Skeletal muscle tissue (tissue), 4 donors: ENCODE measurements around the gene KDM1B. TPM values are rescaled to one million over a fixed set of nuclear protein-coding genes. Genes with fewer than 3 reads are reported as not detected.

ENCODE experiments used
- H3K27ac ChIP-seq: one replicate; pipeline ENCODE4 v1.7.0; 2013; ENCODE audit warnings: mild to moderate bottlenecking, low read depth, low read length, inconsistent platforms
- H3K27me3 ChIP-seq, 3 donors: one replicate each; pipeline ENCODE4 v1.7.0; 2013; ENCODE audit warnings: low read length in 3 of 3; ENCODE audit not compliant: control insufficient read depth in 3 of 3, insufficient read depth in 3 of 3
- H3K36me3 ChIP-seq, 3 donors: one replicate each; pipeline ENCODE4 v1.7.0; 2013; ENCODE audit warnings: low read length in 3 of 3; ENCODE audit not compliant: control insufficient read depth in 3 of 3, insufficient read depth in 3 of 3
- H3K4me1 ChIP-seq, 3 donors: one replicate each; pipeline ENCODE4 v1.7.0; 2013; ENCODE audit warnings: low read length in 3 of 3, mild to moderate bottlenecking in 3 of 3; ENCODE audit not compliant: control insufficient read depth in 3 of 3, insufficient read depth in 3 of 3
- H3K4me3 ChIP-seq, 3 donors: one replicate each; pipeline ENCODE4 v1.7.0; 2013; ENCODE audit warnings: low read length in 3 of 3
- H3K9ac ChIP-seq, 3 donors: one replicate each; pipeline ENCODE4 v1.7.0; 2013; ENCODE audit warnings: low read length in 3 of 3, mild to moderate bottlenecking in 3 of 3, moderate library complexity in 2 of 3, low read depth in 1 of 3
- H3K9me3 ChIP-seq, 3 donors: one replicate each; pipeline ENCODE4 v1.7.0; 2013; ENCODE audit warnings: low read length in 3 of 3; ENCODE audit not compliant: control insufficient read depth in 3 of 3
- total RNA-seq: library from RNA; depleted of rRNA; stranded (reverse); fragments of >200 nt; gene quantifications from one replicate; pipeline ENCODE4 v1.2.3, GENCODE V29; 2014
- donor health status: Osteomylitis.

The KDM1B gene, protein sequence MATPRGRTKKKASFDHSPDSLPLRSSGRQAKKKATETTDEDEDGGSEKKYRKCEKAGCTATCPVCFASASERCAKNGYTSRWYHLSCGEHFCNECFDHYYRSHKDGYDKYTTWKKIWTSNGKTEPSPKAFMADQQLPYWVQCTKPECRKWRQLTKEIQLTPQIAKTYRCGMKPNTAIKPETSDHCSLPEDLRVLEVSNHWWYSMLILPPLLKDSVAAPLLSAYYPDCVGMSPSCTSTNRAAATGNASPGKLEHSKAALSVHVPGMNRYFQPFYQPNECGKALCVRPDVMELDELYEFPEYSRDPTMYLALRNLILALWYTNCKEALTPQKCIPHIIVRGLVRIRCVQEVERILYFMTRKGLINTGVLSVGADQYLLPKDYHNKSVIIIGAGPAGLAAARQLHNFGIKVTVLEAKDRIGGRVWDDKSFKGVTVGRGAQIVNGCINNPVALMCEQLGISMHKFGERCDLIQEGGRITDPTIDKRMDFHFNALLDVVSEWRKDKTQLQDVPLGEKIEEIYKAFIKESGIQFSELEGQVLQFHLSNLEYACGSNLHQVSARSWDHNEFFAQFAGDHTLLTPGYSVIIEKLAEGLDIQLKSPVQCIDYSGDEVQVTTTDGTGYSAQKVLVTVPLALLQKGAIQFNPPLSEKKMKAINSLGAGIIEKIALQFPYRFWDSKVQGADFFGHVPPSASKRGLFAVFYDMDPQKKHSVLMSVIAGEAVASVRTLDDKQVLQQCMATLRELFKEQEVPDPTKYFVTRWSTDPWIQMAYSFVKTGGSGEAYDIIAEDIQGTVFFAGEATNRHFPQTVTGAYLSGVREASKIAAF
- total RNA-seq: 16.2 TPM

DNA sequence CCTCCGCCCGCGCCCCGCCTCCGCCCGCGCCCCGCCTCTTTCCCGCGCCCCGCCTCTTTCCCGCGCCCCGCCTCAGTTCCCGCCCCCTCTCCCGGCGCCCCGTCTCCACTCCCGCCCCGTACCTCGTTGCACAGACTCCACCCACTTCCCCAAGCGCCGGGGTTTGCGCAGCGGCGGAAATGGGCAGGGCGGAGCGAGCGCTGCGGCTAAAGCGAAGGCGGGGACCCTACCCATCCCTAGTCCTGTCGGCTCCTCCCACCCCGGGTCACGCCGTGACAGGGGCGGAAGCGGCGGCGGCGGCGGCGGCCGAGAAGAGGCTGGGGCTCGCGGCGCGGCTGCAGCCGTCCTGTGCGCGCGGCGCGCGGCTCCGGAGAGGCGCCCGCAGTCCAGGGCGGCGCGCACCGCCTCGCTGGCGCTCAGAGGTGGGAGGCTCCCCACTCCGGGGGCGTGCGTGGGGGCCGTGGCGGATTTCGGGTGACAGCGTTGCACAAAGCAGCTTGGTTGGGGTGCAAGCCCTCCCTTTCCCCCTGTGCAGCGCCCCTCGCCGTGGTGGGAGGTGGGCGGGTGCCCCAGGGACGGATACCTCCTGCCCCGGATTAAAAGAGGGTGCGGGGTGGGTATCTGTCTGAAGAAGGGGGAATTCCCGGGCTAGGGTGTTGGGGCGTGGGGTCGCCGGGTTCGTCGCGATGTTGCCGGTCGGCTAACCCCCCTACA is at the start of gene KDM1B:
Gene KDM1B, plus strand, starts transcription at position 273 of the 714 bp plus-strand sequence. CDS start 4,474 bp downstream, outside the sequence.
- H3K36me3 ChIP-seq: peaks cover 0 to 6% (median 2%) of the 10 kb centered on the region in 3 donors
- peak within 1 kb of the TSS; percentile 91 to 99 (median 94) for H3K9ac ChIP-seq
- H3K4me1 ChIP-seq: peaks cover 3 to 12% (median 9%) of the 10 kb centered on the region in 3 donors
- H3K27ac ChIP-seq: peak within 1 kb of the TSS; percentile 78
- H3K27me3 ChIP-seq: no peaks in the 10 kb centered on the region
- H3K9me3 ChIP-seq: no peaks in the 10 kb centered on the region
- H3K4me3 ChIP-seq: peak within 1 kb of the TSS; percentile 90 to 99 (median 95)

DNA sequence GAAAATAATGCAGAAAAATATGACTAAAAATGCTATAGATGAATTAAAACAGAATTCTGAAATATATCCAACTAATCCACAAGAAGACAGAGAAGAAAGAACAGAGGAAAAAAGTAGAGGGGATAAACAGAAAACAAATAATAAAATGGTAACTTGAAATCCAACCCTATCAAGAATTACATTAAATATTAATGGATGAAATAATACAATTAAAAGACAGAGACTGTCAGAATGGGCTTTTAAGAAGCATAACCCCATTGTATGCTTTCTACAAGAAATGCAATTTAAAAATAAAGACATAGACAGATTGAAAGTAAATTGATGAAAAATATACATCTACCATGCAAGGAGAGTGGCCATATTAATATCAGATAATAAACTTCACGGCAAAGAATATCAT is 48.2 kb upstream of the KDM1B start:
- peaks cover 9 to 15% (median 13%) of the 10 kb centered on the region in 3 donors for H3K4me1 ChIP-seq
- H3K27me3 ChIP-seq: no peaks in the 10 kb centered on the region
- no peak overlapping the region for H3K4me3 ChIP-seq
- H3K9me3 ChIP-seq: no peaks in the 10 kb centered on the region
- no peak overlapping the region for H3K27ac ChIP-seq
- no peaks in the 10 kb centered on the region for H3K36me3 ChIP-seq
- no peak overlapping the region for H3K9ac ChIP-seq

DNA sequence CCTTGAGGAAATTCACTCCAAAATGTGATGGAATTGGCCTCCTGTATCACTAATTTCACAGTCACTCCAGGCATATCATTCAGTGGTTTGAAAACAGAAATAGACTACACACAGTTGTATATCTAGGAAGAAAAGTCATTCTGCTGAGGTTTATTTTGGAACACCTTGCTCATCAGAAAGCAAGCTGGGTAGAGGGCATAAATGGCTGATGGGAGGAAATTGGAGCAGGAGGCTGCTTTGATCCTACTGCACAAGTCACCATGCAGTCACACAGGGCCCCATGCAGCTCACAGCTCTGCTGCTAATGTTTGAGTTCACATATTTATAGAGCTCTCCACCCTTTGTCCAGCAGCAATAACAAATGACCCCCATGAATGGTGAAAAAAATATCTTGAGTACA is 45.1 kb upstream of the KDM1B start:
- Histone ChIP-seq H3K36me3 (no peaks in the 10 kb centered on the region), H3K9ac (peak overlapping the region in 2 of 3 donors; percentile 8 to 54), H3K27ac (peak overlapping the region; percentile 68), H3K9me3 (no peaks in the 10 kb centered on the region), H3K27me3 (no peaks in the 10 kb centered on the region), H3K4me3 (no peak overlapping the region), H3K4me1 (peaks cover 0 to 8% (median 5%) of the 10 kb centered on the region in 3 donors)

DNA sequence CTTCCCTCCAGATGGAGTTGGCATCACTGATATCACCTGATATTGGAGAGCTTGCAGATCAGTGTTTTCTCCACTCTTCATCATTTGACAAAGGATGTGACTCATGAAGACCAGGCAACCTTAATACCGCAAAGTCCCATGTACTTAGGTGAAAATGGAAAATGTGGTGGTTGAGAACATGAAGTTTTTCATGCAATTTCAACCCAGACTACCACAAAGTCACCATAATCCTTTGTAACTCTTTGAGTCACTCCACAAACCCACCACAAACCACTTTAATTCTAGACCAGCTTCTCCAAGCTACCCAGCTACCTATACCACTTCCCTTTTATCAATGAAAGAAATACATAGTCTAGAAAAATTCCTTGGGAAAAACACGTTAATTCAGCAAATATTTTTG is 39.9 kb upstream of the KDM1B start:
- Histone ChIP-seq H3K36me3 (no peaks in the 10 kb centered on the region), H3K9me3 (no peaks in the 10 kb centered on the region), H3K4me3 (no peak overlapping the region), H3K4me1 (peaks cover 0 to 2% (median 0%) of the 10 kb centered on the region in 3 donors), H3K27ac (no peak overlapping the region), H3K27me3 (no peaks in the 10 kb centered on the region), H3K9ac (no peak overlapping the region)

DNA sequence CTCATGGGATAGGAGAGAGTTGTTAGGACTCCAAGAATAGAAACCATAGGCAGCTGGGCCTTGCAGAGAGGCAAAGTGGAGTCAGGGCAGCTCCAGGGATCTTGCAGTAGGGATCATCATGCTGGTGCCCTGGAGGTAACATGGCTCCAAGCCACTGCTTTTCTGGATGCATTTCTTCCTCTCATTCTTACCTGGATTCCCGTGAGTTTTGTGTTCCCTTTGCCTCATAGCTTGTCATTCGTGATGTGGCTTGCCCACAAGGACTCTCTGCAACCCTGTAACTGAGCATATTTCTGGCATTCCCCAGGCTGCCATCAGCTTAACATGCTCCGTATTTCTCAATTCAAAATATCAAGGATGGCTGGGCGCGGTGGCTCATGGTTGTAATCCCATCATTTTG is 38.1 kb upstream of the KDM1B start:
- no peaks in the 10 kb centered on the region for H3K36me3 ChIP-seq
- H3K4me3 ChIP-seq: no peak overlapping the region
- peaks cover 6 to 12% (median 8%) of the 10 kb centered on the region in 3 donors for H3K4me1 ChIP-seq
- H3K27me3 ChIP-seq: no peaks in the 10 kb centered on the region
- H3K27ac ChIP-seq: no peak overlapping the region
- H3K9ac ChIP-seq: no peak overlapping the region
- H3K9me3 ChIP-seq: no peaks in the 10 kb centered on the region

DNA sequence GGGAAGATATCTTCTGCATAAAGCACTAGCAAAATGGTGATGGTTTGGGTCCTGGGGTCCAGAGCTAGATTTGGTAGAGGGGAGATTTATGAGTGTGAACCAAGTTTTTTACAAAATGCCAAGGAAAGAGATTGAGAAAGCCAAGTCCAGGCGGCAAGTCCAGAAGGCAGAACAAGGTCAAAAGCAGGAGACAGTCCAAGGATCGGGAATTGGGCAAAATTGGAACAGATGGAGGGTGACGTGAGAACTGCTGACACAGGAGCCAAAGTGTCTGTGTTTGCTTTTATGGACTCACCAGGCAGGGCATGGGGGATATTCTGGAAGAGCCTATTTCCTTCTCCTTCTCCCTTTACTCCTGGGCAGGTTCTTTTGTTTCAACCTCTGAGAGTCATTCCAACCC is 36.9 kb upstream of the KDM1B start:
- H3K9ac ChIP-seq: no peak overlapping the region

DNA sequence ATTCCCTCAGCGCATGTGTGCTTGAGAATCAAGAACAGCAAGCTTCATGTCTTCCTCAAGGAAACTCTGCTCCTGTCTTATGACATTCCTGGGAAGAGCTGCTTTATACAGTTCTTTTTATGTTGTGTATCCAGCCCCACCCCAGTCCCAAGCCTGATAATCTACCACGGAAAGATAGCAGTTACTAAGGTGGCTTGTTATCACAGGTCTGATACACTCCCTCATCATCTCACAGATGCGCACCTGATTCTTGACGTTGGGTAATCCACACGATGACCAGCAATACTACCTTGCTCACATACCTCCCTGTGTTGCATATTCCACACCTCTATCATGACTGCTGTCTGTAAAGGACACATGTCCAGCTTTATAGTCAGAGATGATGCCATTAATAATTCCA is 36.0 kb upstream of the KDM1B start:
- Histone ChIP-seq H3K4me3 (no peak overlapping the region), H3K36me3 (no peaks in the 10 kb centered on the region), H3K9ac (no peak overlapping the region), H3K27me3 (no peaks in the 10 kb centered on the region), H3K9me3 (no peaks in the 10 kb centered on the region), H3K27ac (no peak overlapping the region), H3K4me1 (peaks cover 11 to 23% (median 13%) of the 10 kb centered on the region in 3 donors)

More for the DNA sequence above, 36.9 kb upstream of the KDM1B start:
- Histone ChIP-seq H3K4me3 (no peak overlapping the region), H3K9me3 (no peaks in the 10 kb centered on the region), H3K4me1 (peaks cover 11 to 22% (median 13%) of the 10 kb centered on the region in 3 donors), H3K27me3 (no peaks in the 10 kb centered on the region), H3K27ac (no peak overlapping the region), H3K36me3 (no peaks in the 10 kb centered on the region)

DNA sequence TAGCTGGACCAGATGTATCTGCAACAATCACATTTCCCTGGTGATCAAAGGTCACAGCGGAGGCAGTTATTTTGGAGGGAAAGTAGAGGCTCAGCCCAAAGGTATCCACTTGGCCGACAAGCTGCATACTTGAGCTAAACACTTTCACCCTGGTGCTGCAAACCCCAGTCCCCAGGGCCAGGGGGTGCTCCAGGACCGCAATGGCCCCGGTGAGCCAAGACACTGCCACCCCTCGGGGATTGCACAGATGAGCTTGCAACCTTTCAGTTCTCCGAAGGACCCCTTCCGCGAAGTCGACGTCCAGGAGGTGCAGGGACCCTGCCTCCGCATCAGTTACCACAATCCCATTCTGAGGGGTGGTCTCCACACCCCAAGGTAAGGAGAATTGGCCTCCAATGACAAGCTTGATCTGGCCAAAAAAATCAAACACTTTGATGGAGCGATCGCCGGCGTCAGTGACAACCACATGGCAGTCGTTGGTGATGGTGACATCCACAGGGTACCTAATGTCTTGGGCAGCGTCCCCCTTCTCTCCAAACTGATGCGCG is 33.6 kb upstream of the KDM1B start:
- H3K27ac ChIP-seq: peak overlapping the region; percentile 68
- H3K9me3 ChIP-seq: no peaks in the 10 kb centered on the region
- H3K4me1 ChIP-seq: peaks cover 11 to 23% (median 13%) of the 10 kb centered on the region in 3 donors
- peak overlapping the region in 2 of 3 donors; percentile 67 to 86 for H3K9ac ChIP-seq
- peak overlapping the region; percentile 41 to 91 (median 86) for H3K4me3 ChIP-seq
- H3K36me3 ChIP-seq: no peaks in the 10 kb centered on the region
- H3K27me3 ChIP-seq: no peaks in the 10 kb centered on the region
